GM12872 (cell line): ENCODE measurements around the gene LRMDA.

Source experiments
- CTCF ChIP-seq: IDR thresholded peaks from 3 replicates; pipeline ENCODE4 v1.5.1; 2011; ENCODE audit warnings: low read depth, mild to moderate bottlenecking, low read length, moderate library complexity; ENCODE audit not compliant: insufficient read depth

LRMDA gene

GRCh38 chr10:75969031-75969430, 537.6 kb downstream of the LRMDA start:
- no peak for TF ChIP-seq CTCF

GRCh38 chr10:75971402-75972211, 540.2 kb downstream of the LRMDA start:
- no peak for TF ChIP-seq CTCF

DNA sequence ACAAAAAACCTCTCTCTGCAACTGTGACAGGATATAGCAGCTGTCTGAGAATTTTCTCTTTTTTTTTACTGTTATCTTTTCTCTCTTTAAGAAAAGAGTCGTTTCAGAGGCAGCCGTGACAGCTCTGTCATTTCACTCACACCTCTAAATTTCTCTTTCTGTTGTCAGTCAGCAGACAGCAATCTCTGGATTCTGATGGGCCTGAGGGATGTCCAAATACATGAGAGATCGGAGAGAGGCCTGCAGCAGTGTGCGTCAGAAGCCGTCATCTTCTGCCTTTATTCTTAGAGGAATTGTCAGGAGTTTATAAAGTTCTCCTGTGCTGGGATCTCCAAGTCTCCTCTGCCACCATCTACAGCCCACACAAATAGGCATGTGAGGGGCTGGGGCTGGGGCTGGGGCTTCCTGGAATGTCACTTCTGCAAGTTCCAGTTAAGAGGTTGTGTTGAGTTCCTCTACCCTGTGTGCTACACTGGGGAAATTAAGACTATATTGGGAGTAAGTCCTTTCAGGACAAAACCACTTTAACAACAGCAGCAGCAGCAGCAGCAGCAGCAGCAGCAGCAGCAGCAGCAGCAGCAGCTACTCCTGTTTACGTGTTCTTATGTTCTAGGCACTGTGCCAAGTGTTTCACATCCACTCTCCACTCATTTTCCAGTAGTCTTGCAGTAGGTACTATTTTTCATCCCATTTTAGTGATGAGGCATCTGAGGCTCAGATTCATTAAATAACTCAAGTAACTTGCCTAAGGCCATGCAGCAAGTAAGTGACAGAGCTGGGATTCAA, 541.3 kb downstream of the LRMDA start:
- TF ChIP-seq CTCF = no peak

DNA sequence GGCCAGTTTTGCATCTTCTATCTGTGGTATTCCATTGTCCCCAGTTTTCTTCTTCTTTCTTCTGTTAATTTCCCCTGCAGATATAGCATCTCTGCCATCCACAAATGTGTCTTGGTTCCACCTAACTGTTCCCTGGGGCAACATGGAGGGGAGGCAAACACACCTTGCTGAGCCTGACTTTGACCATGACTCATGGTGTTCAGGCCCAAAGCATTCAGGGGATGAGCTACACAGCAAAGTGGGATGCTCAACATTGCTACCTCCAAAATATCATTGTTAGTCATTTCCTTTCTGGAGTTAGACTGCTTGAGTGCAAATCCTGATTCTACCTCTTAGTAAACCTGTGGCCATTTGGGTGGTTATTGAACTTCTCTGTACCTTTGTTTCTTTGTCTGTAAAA, 542.7 kb downstream of the LRMDA start:
- TF ChIP-seq CTCF = no peak

- TF ChIP-seq CTCF = no peak
Measured at GRCh38 chr10:75976681-75977080, 545.3 kb downstream of the LRMDA start.

DNA sequence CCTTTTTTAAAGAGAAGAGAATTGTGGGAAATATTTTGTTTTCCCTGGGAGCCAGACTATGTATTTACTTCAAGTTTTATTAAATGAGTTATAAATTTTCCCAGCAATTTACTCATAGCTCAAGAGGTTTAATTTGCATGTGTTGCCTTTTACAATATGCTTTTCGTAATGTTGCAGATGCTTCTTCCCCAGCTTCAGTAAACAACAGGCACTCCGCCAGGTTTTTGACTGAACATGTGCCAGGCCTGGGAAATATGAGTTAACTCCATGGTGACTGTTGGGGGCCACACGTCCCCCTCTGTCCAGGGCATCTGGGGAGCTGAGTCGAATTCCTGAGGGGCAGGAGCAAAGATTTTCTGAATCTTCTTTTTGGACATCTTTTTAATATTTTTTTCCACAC, 545.7 kb downstream of the LRMDA start:
- TF ChIP-seq CTCF = no peak

- no peak for TF ChIP-seq CTCF
Measured at GRCh38 chr10:75978213-75978612, 546.8 kb downstream of the LRMDA start.
